ENCODE data around the gene ANKRD28. TPM values are rescaled to one million over a fixed set of nuclear protein-coding genes. Genes with fewer than 3 reads are reported as not detected.
A peak's percentile ranks its signal among the peaks of the same experiment; 100 is the strongest.

ANKRD28 gene
- polyA plus RNA-seq, 1 of the 3 experiments (the other 2 are of a cell fraction) = 74.8 TPM

GRCh38 chr3:15633766-15634598 lies 163.8 kb downstream of the ANKRD28 start (continued):
- TF ChIP-seq ZBTB33 (IDR thresholded peaks at IDR 0.05; ENCODE audit: borderline replicate concordance, low read depth) = 0 out of 2 replicates have a peak, but pooled peaks have one; percentile 34
- TF ChIP-seq RXRA (IDR thresholded peaks at IDR 0.05; ENCODE audit: borderline replicate concordance, low read depth) = peak; percentile 74; the same call in 1 of the 2 replicates
- peak; percentile 77; the same call in 1 of the 2 replicates for TF ChIP-seq SIN3A (IDR thresholded peaks at IDR 0.05; ENCODE audit: borderline replicate concordance, low read depth, low read length)
- TF ChIP-seq RFX5 (IDR thresholded peaks at IDR 0.05; ENCODE audit: low read length) = no peak
- TF ChIP-seq USF2 (IDR thresholded peaks at IDR 0.05; ENCODE audit: borderline replicate concordance, low read depth, low read length) = no peak
- TF ChIP-seq FOXM1 (IDR thresholded peaks at IDR 0.05; ENCODE audit: low read depth) = peak; percentile 73
- TF ChIP-seq POLR2AphosphoS5 (IDR thresholded peaks at IDR 0.05; ENCODE audit: low read depth, low read length) = peak; percentile 59; the same call in 1 of the 2 replicates
- TF ChIP-seq MEF2A (IDR thresholded peaks at IDR 0.05; ENCODE audit: borderline replicate concordance, low read depth) = peak; percentile 51; the same call in 1 of the 2 replicates
- no peak for TF ChIP-seq IRF3 (IDR thresholded peaks at IDR 0.05; ENCODE audit: low read depth, low read length)
- TF ChIP-seq SMC3 (IDR thresholded peaks at IDR 0.05; ENCODE audit: low read depth, low read length) = no peak

GRCh38 chr3:15633159-15633558 lies 164.6 kb downstream of the ANKRD28 start:
- POLR2A ChIA-PET = no interaction called here
- TF ChIP-seq SIN3A (IDR thresholded peaks at IDR 0.05; ENCODE audit: borderline replicate concordance, low read depth, low read length) (no peak), MAX (IDR thresholded peaks at IDR 0.05; ENCODE audit: low read depth) (no peak), MXI1 (IDR thresholded peaks at IDR 0.05; ENCODE audit: low read depth, low read length) (no peak), CHD2 (IDR thresholded peaks at IDR 0.05; ENCODE audit: low read length, partially characterized antibody) (no peak), FOSL2 (IDR thresholded peaks at IDR 0.05; ENCODE audit: borderline replicate concordance, low read depth) (no peak), EP300 (IDR thresholded peaks at IDR 0.05; ENCODE audit: borderline replicate concordance in 1 of 2, low read depth in 1 of 2, low read length in 1 of 2) (no peak), PBX3 (IDR thresholded peaks at IDR 0.05) (no peak), RFX5 (IDR thresholded peaks at IDR 0.05; ENCODE audit: low read length) (no peak), EZH2phosphoT487 (IDR thresholded peaks at IDR 0.05; ENCODE audit: borderline replicate concordance, low read depth) (no peak), SMC3 (IDR thresholded peaks at IDR 0.05; ENCODE audit: low read depth, low read length) (no peak), TAF1 (IDR thresholded peaks at IDR 0.05; ENCODE audit: borderline replicate concordance, low read depth, low read length) (no peak), RCOR1 (IDR thresholded peaks at IDR 0.05; ENCODE audit: low read length) (no peak), ELF1 (IDR thresholded peaks at IDR 0.05) (no peak), USF2 (IDR thresholded peaks at IDR 0.05; ENCODE audit: borderline replicate concordance, low read depth, low read length) (no peak), JUND (IDR thresholded peaks at IDR 0.05) (no peak), USF1 (IDR thresholded peaks at IDR 0.05; ENCODE audit: borderline replicate concordance, low read depth) (no peak)
- Histone ChIP-seq H3K4me3 (ENCODE audit: low read depth in 2 of 2, low read length in 1 of 2) (no peak overlapping the region), H3F3A (replicated peaks; ENCODE audit: insufficient read depth) (peaks cover 66% of the 10 kb centered on the region), H3K79me2 (ENCODE audit: insufficient read depth) (peaks cover 12% of the 10 kb centered on the region; the same call in 1 of the 2 replicates), H4K20me1 (ENCODE audit: insufficient read depth) (no peaks in the 10 kb centered on the region), H3K27ac (ENCODE audit: low read depth in 2 of 2, low read length in 1 of 2) (peak overlapping the region; percentile 92 to 99; a peak in 2 of 4 replicates), H3K36me3 (replicated peaks in 1 of 2; ENCODE audit: control insufficient read depth in 1 of 2, insufficient read depth in 2 of 2, low read length in 1 of 2) (no peaks in the 10 kb centered on the region), H3K4me2 (no peak overlapping the region), H3K4me1 (ENCODE audit: control insufficient read depth in 1 of 2, insufficient read depth in 2 of 2, low read depth in 1 of 2, low read length in 1 of 2) (peaks cover 45 to 46% of the 10 kb centered on the region in 2 experiments), H3K9me2 (no peaks in the 10 kb centered on the region), H3K27me3 (ENCODE audit: insufficient read depth) (no peaks in the 10 kb centered on the region), H3K9ac (no peak overlapping the region; the same call in 1 of the 2 replicates), H2AFZ (ENCODE audit: low read depth) (no peak overlapping the region), H3K9me3 (no peaks in the 10 kb centered on the region)
- CTCF ChIA-PET = interaction anchor here (0.7 to 2.0 kb wide), 4 partner anchors 10 to 734 kb away, joined by 3 to 6 read pairs (median 4); no protein-coding TSS in a partner anchor
- WGBS (ENCODE audit: low lambda C conversion rate) = 94% methylated on average over 5 of the region's 5 CpGs
- DNase-seq = no peak

Measured in SK-N-SH (cell line).